IPS-18c (cell line): ENCODE measurements around the gene SEMA6C.
"Not testable (repeated sequence)": the region's sequence is repeated elsewhere in the genome, so short reads cannot be mapped to it uniquely, and the experiment has no call there.

Experiments used
- H3K4me3 ChIP-seq: 2 replicates; pipeline ENCODE4 v1.7.0; 2013; ENCODE audit warnings: low read depth, mild to moderate bottlenecking, low read length, moderate library complexity; ENCODE audit not compliant: insufficient read depth
- H3K9me3 ChIP-seq: one replicate; pipeline ENCODE4 v1.6.1; 2013; ENCODE audit warnings: mild to moderate bottlenecking, low read length, moderate library complexity; ENCODE audit not compliant: control insufficient read depth, insufficient read depth

The SEMA6C gene

DNA sequence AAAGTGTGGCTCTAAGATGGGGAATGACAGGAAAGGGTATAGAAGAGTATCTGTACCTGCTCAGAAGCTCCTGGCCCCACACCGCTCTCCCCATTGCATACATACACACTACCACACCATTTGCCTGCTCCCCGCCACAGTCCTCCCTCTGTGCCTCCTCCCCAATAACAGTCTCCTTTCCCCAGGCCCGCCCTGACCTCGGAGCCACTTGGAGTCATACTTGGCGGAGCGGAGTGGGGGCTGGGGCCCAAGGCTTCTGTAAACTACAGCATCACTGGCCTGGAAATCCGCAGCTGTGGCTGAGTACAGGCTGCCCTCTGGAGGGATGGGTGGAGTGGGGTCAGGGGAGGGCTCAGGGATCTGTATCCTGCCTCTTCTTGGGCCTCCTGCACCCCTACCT lies 8.6 kb downstream of the SEMA6C start:
- no peaks in the 10 kb centered on the region for H3K9me3 ChIP-seq
- H3K4me3 ChIP-seq, result no peak overlapping the region

- Histone ChIP-seq H3K4me3 (no peak overlapping the region), H3K9me3 (no peaks in the 10 kb centered on the region)
Measured at GRCh38 chr1:151135433-151136385, 10.7 kb downstream of the SEMA6C start.

GRCh38 chr1:151134991-151135390 lies 11.4 kb downstream of the SEMA6C start:
- Histone ChIP-seq H3K4me3 (no peak overlapping the region), H3K9me3 (no peaks in the 10 kb centered on the region)

DNA sequence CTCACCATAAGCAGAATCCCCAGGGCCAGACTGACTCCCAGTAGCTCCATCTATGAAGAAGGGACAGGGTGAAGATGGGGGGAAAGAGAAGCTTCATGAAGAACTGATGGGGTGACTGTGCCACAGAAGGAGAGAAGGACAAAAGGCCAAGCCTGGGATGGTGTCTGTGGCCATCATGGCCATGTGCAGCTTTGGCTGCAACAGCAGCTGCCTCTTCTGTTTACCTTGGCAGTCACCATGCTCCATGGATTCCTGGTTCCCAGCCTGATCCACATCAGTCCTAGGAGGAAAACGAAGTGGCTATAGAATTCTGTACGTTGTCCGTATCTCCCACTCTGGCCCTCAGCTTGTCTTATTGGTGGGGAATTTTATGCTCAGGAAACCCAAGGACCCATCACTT lies 12.0 kb downstream of the SEMA6C start:
- Histone ChIP-seq H3K4me3 (no peak overlapping the region), H3K9me3 (no peaks in the 10 kb centered on the region)

- Histone ChIP-seq H3K4me3 (peak overlapping the region; percentile 44; the same call in 1 of the 2 replicates), H3K9me3 (no peaks in the 10 kb centered on the region)
Measured at GRCh38 chr1:151133018-151133806, 13.2 kb downstream of the SEMA6C start.

- peak overlapping the region; percentile 55 for H3K4me3 ChIP-seq
- no peaks in the 10 kb centered on the region for H3K9me3 ChIP-seq
Measured at GRCh38 chr1:151132335-151133017, 14.0 kb downstream of the SEMA6C start.

- H3K9me3 ChIP-seq, result no peaks in the 10 kb centered on the region
- H3K4me3 ChIP-seq, result peak overlapping the region; percentile 55
Measured at GRCh38 chr1:151131701-151132334, 14.6 kb downstream of the SEMA6C start.

DNA sequence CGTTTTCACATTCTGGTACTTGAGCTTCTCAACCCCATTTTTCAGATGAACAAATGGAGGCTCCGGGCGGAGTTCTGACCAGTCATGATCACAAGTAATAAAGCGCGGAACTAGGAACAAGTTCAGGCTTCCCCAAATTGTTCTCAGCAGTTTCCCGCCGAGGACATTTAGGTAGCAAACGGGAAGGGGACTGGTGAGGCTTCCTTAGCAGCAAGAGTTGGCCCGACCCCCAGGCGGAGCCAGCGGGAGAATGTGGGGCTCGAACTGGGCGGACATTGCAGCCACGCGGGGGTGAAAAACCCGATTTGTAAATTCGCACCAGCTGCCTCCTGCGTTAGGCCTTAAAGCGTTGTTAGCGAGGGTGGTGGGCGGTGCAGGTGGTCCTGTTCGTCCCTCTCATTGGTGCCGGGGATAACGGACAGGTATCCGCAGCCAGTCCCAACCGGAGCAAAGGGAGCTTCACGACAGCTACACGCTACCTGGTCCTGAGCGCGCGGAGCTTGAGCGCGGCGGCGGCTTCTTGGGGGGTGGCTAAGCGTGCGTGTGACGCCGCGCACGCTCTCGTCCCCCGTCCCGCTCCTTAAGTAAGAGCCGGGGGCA lies 15.3 kb downstream of the SEMA6C start:
- Histone ChIP-seq H3K4me3 (peak overlapping the region; percentile 55; the same call in 1 of the 2 replicates), H3K9me3 (no peaks in the 10 kb centered on the region)

GRCh38 chr1:151128800-151129199 lies 17.6 kb downstream of the SEMA6C start:
- Histone ChIP-seq H3K4me3 (no peak overlapping the region), H3K9me3 (no peaks in the 10 kb centered on the region)

GRCh38 chr1:151124763-151125403 lies 21.5 kb downstream of the SEMA6C start:
- Histone ChIP-seq H3K4me3 (no peak overlapping the region), H3K9me3 (no peaks in the 10 kb centered on the region)

DNA sequence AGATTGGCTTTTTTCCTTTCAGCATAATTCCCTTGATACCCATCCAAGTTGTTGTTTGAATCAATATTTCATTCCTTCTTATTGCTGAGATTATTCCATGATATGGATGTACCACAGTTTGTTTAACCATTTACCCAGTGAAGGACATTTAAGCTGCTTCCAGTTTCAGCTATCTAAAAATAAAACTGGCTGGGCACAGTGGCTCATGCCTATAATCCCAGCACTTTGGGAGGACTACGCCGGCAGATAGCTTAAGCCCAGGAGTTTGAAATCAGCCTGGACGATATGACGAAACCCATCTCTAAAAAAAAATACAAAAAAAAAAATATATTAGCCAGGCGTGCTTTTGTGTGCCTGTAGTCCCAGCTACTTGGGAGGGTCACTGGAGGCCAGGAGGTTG lies 32.6 kb downstream of the SEMA6C start:
- H3K9me3 ChIP-seq, result no peaks in the 10 kb centered on the region

DNA sequence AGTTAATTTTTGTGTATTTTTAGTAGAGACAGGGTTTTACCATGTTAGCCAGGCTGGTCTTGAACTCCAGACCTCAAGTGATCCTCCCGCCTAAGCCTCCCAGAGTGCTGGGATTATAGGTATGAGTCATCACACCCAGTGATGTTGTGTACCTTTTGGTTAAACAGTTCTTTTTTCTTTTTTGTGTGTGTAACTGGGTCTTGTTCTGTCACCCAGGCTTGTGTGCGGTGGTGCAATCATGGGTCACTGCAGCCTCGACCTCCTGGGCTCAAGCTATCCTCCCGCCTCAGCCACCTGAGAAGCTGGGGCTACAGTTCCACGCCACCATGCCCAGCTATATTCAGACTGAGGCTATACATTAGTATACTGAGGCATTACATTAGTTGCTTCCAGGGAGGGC lies 38.1 kb downstream of the SEMA6C start:
- H3K4me3 ChIP-seq, result no peak overlapping the region

More for the DNA sequence above, 32.6 kb downstream of the SEMA6C start:
- H3K4me3 ChIP-seq, result no peak overlapping the region

GRCh38 chr1:151106894-151107293 lies 39.5 kb downstream of the SEMA6C start:
- no peak overlapping the region for H3K4me3 ChIP-seq
- no peaks in the 10 kb centered on the region for H3K9me3 ChIP-seq

More for the DNA sequence above, 38.1 kb downstream of the SEMA6C start:
- H3K9me3 ChIP-seq, result no peaks in the 10 kb centered on the region

- Histone ChIP-seq H3K4me3 (no peak overlapping the region), H3K9me3 (no peaks in the 10 kb centered on the region)
Measured at GRCh38 chr1:151104630-151105029, 41.8 kb downstream of the SEMA6C start.

DNA sequence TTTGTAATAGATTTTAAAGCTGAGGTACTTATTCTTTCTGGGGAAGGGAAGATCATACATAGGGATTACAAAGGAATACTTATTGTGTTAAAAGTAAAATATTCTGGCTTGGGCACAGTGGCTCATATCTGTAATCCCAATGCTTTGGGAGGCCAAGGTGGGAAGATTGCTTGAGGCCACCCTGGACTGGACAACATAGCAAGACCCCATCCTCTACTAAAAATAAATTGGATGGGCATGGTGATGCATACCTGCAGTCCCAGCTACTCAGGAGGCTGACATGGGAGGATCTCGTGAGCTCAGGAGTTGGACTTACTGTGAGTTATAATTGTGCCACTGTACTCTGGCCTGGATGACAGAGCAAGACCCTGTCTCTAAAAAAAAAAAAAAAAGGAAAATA lies 48.3 kb downstream of the SEMA6C start:
- Histone ChIP-seq H3K4me3 (no peak overlapping the region), H3K9me3 (no peaks in the 10 kb centered on the region)

DNA sequence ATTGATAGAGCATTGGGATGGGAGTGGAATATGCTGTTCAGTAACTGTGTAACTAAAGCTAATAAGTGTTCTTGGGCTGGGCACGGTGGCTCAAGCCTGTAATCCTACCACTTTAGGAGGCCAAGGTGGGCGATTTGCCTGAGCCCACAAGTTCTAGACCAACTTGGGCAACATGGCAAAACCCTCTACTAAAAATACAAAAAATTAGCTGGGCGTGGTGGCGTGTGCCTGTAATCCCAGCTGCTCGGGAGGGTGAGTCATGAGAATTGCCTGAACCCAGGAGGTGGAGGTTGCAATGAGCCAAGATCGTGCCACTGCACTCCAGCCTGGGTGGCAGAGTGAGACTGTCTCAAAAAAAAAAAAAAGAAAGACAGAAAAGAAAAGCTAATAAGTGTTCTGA lies 49.0 kb downstream of the SEMA6C start:
- H3K4me3 ChIP-seq, H3K9me3 ChIP-seq: not testable (repeated sequence)
